Lower leg skin (tissue), 3 donors: ENCODE measurements around the gene ZAR1L.

Experiments used
- CTCF ChIP-seq, 3 donors: fragments of 450-650 bp; IDR thresholded peaks; one replicate each; pipeline ENCODE4 v1.5.1; 2016; ENCODE audit warnings: antibody characterized with exemption in 3 of 3, mild to moderate bottlenecking in 3 of 3, moderate library complexity in 2 of 3
- POLR2A ChIP-seq, 2 donors: fragments of 450-650 bp; IDR thresholded peaks; one replicate each; pipeline ENCODE4 v1.6.1; 2016 to 2017; ENCODE audit warnings: antibody characterized with exemption in 2 of 2, mild to moderate bottlenecking in 1 of 2, moderate library complexity in 1 of 2

GRCh38 chr13:32282096-32282711, 33.0 kb downstream of the ZAR1L start:
- TF ChIP-seq CTCF (IDR thresholded peaks at IDR 0.05) (no peak), POLR2A (IDR thresholded peaks at IDR 0.05) (no peak)
